Hepatocyte (in vitro differentiated cells): Measurements from ENCODE around the gene SERPINA6. TPM values are rescaled to one million over a fixed set of nuclear protein-coding genes. Genes with fewer than 3 reads are reported as not detected.

ENCODE experiments used
- DNase-seq: peaks from one replicate; pipeline ENCODE4 v3.0.0-alpha.2; 2016; ENCODE audit warnings: low spot score
- H2AFZ ChIP-seq: fragments of 200-600 bp; sonication (generic); 2 replicates; pipeline ENCODE4 v1.6.0; 2016; ENCODE audit warnings: antibody characterized with exemption, mild to moderate bottlenecking
- H3K27ac ChIP-seq: fragments of 200-600 bp; sonication (generic); 2 replicates; pipeline ENCODE4 v1.5.1; 2016; ENCODE audit warnings: mild to moderate bottlenecking
- H3K27me3 ChIP-seq: fragments of 200-600 bp; sonication (generic); 2 replicates; pipeline ENCODE4 v1.6.1; 2016
- H3K36me3 ChIP-seq: fragments of 200-600 bp; sonication (generic); replicated peaks from 2 replicates; pipeline ENCODE4 v1.5.1; 2016; ENCODE audit warnings: low read depth; ENCODE audit not compliant: insufficient read depth
- H3K4me1 ChIP-seq: fragments of 200-600 bp; sonication (generic); 2 replicates; pipeline ENCODE4 v1.5.1; 2016; ENCODE audit warnings: mild to moderate bottlenecking, moderate library complexity; ENCODE audit not compliant: insufficient read depth
- H3K4me2 ChIP-seq: fragments of 200-600 bp; sonication (generic); 2 replicates; pipeline ENCODE4 v1.6.0; 2016
- H3K4me3 ChIP-seq: fragments of 200-600 bp; sonication (generic); 2 replicates; pipeline ENCODE4 v1.5.1; 2016; ENCODE audit warnings: mild to moderate bottlenecking
- H3K79me2 ChIP-seq: fragments of 200-600 bp; sonication (generic); 2 replicates; pipeline ENCODE4 v1.6.0; 2017; ENCODE audit warnings: mild to moderate bottlenecking
- H3K9me2 ChIP-seq: fragments of 200-600 bp; sonication (generic); replicated peaks from 2 replicates; pipeline ENCODE4 v1.6.0; 2017; ENCODE audit warnings: mild to moderate bottlenecking; ENCODE audit not compliant: insufficient read depth
- H3K9me3 ChIP-seq: fragments of 200-600 bp; sonication (generic); 2 replicates; pipeline ENCODE4 v1.5.1; 2016; ENCODE audit warnings: low read depth, mild to moderate bottlenecking
- H4K20me1 ChIP-seq: fragments of 200-600 bp; sonication (generic); 2 replicates; pipeline ENCODE4 v1.6.0; 2016; ENCODE audit warnings: mild to moderate bottlenecking; ENCODE audit not compliant: insufficient read depth, poor library complexity, severe bottlenecking
- CTCF ChIP-seq: fragments of 200-600 bp; sonication (generic); IDR thresholded peaks from 2 replicates; pipeline ENCODE4 v1.5.1; 2016; ENCODE audit warnings: antibody characterized with exemption, mild to moderate bottlenecking; ENCODE audit not compliant: poor library complexity
- EZH2 ChIP-seq: fragments of 200-600 bp; sonication (generic); IDR thresholded peaks from 2 replicates; pipeline ENCODE4 v1.6.1; 2016; ENCODE audit warnings: antibody characterized with exemption, mild to moderate bottlenecking, borderline replicate concordance
- EZH2phosphoT487 ChIP-seq: fragments of 200-600 bp; sonication (generic); IDR thresholded peaks from one replicate; pipeline ENCODE4 v1.6.1; 2018; ENCODE audit warnings: antibody characterized with exemption, mild to moderate bottlenecking, low read depth, moderate library complexity; ENCODE audit not compliant: unreplicated experiment, severe bottlenecking
- WGBS: methylation state at CpG from one replicate; pipeline ENCODE4 v1.1.6; 2016; ENCODE audit warnings: low lambda C conversion rate; ENCODE audit errors: missing lambda C conversion rate; 5-methylcytosine and 5-hydroxymethylcytosine counted together
- polyA plus RNA-seq: library from polyadenylated mRNA; unstranded; fragments of >200 nt; fragmentation: Nextera tagmentation; extraction: Ambion mirVana; gene quantifications from 2 replicates; pipeline ENCODE4 v1.2.1, GENCODE V29; 2016
- total RNA-seq: library from RNA; depleted of rRNA; stranded (reverse); fragments of >200 nt; gene quantifications from 2 replicates; pipeline ENCODE4 v1.2.3, GENCODE V29; 2014

SERPINA6 gene
- total and polyA plus RNA-seq, 2 experiments from 2014 or later: 132 to 135 TPM

GRCh38 chr14:94332587-94332986, 9.5 kb upstream of the SERPINA6 start:
- Histone ChIP-seq H3K27ac (no peak overlapping the region), H3K4me3 (no peak overlapping the region), H3K4me2 (no peak overlapping the region), H2AFZ (no peak overlapping the region), H3K9me3 (no peaks in the 10 kb centered on the region), H3K27me3 (no peaks in the 10 kb centered on the region), H3K9me2 (no peaks in the 10 kb centered on the region), H3K4me1 (no peaks in the 10 kb centered on the region), H3K36me3 (no peaks in the 10 kb centered on the region), H3K79me2 (no peaks in the 10 kb centered on the region), H4K20me1 (no peaks in the 10 kb centered on the region)
- DNase-seq: no peak
- TF ChIP-seq EZH2: no peak
- TF ChIP-seq EZH2phosphoT487: no peak
- no peak for TF ChIP-seq CTCF

GRCh38 chr14:94332063-94332583, 9.0 kb upstream of the SERPINA6 start:
- no peak for DNase-seq
- Histone ChIP-seq H3K4me1 (no peaks in the 10 kb centered on the region), H3K79me2 (no peaks in the 10 kb centered on the region), H3K4me3 (no peak overlapping the region), H3K9me2 (no peaks in the 10 kb centered on the region), H3K27ac (no peak overlapping the region), H3K4me2 (no peak overlapping the region), H3K27me3 (no peaks in the 10 kb centered on the region), H3K36me3 (no peaks in the 10 kb centered on the region), H2AFZ (no peak overlapping the region), H4K20me1 (no peaks in the 10 kb centered on the region), H3K9me3 (no peaks in the 10 kb centered on the region)
- TF ChIP-seq EZH2phosphoT487: no peak
- no peak for TF ChIP-seq EZH2
- 72% methylated on average over 7 of the region's 7 CpGs for whole genome bisulfite sequencing

- no peaks in the 10 kb centered on the region for H3K27me3 ChIP-seq
- H3K4me2 ChIP-seq: no peak overlapping the region
- no peaks in the 10 kb centered on the region for H3K9me2 ChIP-seq
- no peaks in the 10 kb centered on the region for H3K4me1 ChIP-seq
- no peak overlapping the region for H3K4me3 ChIP-seq
- H3K36me3 ChIP-seq: no peaks in the 10 kb centered on the region
- no peaks in the 10 kb centered on the region for H4K20me1 ChIP-seq
- no peak overlapping the region for H3K27ac ChIP-seq
- 93% methylated on average over 5 of the region's 5 CpGs for WGBS
- no peak overlapping the region for H2AFZ ChIP-seq
- H3K9me3 ChIP-seq: no peaks in the 10 kb centered on the region
- no peaks in the 10 kb centered on the region for H3K79me2 ChIP-seq
- no peak for DNase-seq
- TF ChIP-seq EZH2phosphoT487 (no peak), CTCF (no peak), EZH2 (no peak)
These were observed 8.3 kb upstream of the SERPINA6 start for GRCh38 chr14:94331462-94331861.

- H3K4me1 ChIP-seq: no peaks in the 10 kb centered on the region
- no peak overlapping the region for H3K4me3 ChIP-seq
- H3K4me2 ChIP-seq: no peak overlapping the region
- no peaks in the 10 kb centered on the region for H3K79me2 ChIP-seq
- H3K9me3 ChIP-seq: no peaks in the 10 kb centered on the region
- H3K36me3 ChIP-seq: no peaks in the 10 kb centered on the region
- TF ChIP-seq CTCF (no peak), EZH2phosphoT487 (no peak), EZH2 (no peak)
- H2AFZ ChIP-seq: no peak overlapping the region
- H3K27ac ChIP-seq: no peak overlapping the region
- WGBS: 91% methylated on average over 2 of the region's 2 CpGs
- no peak for DNase-seq
- no peaks in the 10 kb centered on the region for H3K27me3 ChIP-seq
- H3K9me2 ChIP-seq: no peaks in the 10 kb centered on the region
- no peaks in the 10 kb centered on the region for H4K20me1 ChIP-seq
These were observed 7.7 kb upstream of the SERPINA6 start for GRCh38 chr14:94330857-94331256.
